Stimulated activated CD8-positive, alpha-beta memory T cell treated with anti-CD3 and anti-CD28 coated beads, Interleukin-7, amount 100 ng/mL, for 4 hours (primary cell): ENCODE data around the gene EVI5.
"Not testable (repeated sequence)": the region's sequence is repeated elsewhere in the genome, so short reads cannot be mapped to it uniquely, and the experiment has no call there.

ENCODE experiments used
- DNase-seq, 2 donors: peaks; one replicate each; pipeline ENCODE4 v3.0.0-alpha.2; 2020; ENCODE audit warnings: low read depth in 2 of 2

EVI5 gene

GRCh38 chr1:92575123-92575522 is 209.8 kb downstream of the EVI5 start:
- no peak for DNase-seq

- DNase-seq = no peak
These were observed 212.4 kb downstream of the EVI5 start for GRCh38 chr1:92572520-92572919.

GRCh38 chr1:92571578-92571977 is 213.3 kb downstream of the EVI5 start:
- DNase-seq = no peak

- DNase-seq = no peak
These were observed 217.6 kb downstream of the EVI5 start for GRCh38 chr1:92567211-92567868.

- DNase-seq = no peak
These were observed 221.3 kb downstream of the EVI5 start for GRCh38 chr1:92563457-92564216.

GRCh38 chr1:92556350-92556749 is 228.6 kb downstream of the EVI5 start:
- DNase-seq = no peak

- DNase-seq = no peak
These were observed 230.7 kb downstream of the EVI5 start for GRCh38 chr1:92554216-92554615.

GRCh38 chr1:92551916-92552315 is 233.0 kb downstream of the EVI5 start:
- no peak for DNase-seq

GRCh38 chr1:92544756-92545165 is 240.1 kb downstream of the EVI5 start:
- no peak for DNase-seq

- no peak for DNase-seq
These were observed 241.5 kb downstream of the EVI5 start for GRCh38 chr1:92543131-92544055.

GRCh38 chr1:92538413-92539061 is 246.4 kb downstream of the EVI5 start:
- DNase-seq = no peak

- DNase-seq = no peak
These were observed 246.9 kb downstream of the EVI5 start for GRCh38 chr1:92538048-92538412.

- no peak for DNase-seq
These were observed 247.7 kb downstream of the EVI5 start for GRCh38 chr1:92536980-92537884.

- DNase-seq = no peak
These were observed 248.5 kb downstream of the EVI5 start for GRCh38 chr1:92536211-92536979.

- not testable (repeated sequence) for DNase-seq
These were observed 252.5 kb downstream of the EVI5 start for GRCh38 chr1:92532371-92532770.

- not testable (repeated sequence) for DNase-seq
These were observed 253.0 kb downstream of the EVI5 start for GRCh38 chr1:92531939-92532338.

- DNase-seq = no peak
These were observed 257.2 kb downstream of the EVI5 start for GRCh38 chr1:92527670-92528069.

- DNase-seq = not testable (repeated sequence)
These were observed 259.8 kb downstream of the EVI5 start for GRCh38 chr1:92524944-92525590.

- no peak for DNase-seq
These were observed 265.9 kb downstream of the EVI5 start for GRCh38 chr1:92519043-92519442.
